Measurements from ENCODE around the gene IFNG.

IFNG gene

DNA sequence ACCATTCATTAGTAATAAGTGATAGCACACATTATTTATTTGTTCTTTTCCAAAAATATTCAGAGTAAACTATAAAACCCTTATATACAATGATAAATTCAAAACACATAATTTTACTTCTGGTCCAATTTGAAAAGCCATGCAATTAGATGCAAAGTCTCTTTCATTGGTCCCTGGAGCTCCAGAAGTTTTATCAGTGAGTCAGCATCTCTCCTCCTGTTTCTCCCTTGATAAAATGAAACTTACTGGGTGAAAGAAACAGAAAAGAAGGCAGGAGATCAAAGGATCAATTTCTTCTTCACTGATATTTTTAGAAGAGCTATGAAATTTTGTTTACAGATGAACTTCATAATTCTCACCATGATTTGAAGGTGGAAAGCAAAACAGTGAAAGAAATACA lies 47.5 kb downstream of the IFNG start:
- DNase-seq = no peak

DNA sequence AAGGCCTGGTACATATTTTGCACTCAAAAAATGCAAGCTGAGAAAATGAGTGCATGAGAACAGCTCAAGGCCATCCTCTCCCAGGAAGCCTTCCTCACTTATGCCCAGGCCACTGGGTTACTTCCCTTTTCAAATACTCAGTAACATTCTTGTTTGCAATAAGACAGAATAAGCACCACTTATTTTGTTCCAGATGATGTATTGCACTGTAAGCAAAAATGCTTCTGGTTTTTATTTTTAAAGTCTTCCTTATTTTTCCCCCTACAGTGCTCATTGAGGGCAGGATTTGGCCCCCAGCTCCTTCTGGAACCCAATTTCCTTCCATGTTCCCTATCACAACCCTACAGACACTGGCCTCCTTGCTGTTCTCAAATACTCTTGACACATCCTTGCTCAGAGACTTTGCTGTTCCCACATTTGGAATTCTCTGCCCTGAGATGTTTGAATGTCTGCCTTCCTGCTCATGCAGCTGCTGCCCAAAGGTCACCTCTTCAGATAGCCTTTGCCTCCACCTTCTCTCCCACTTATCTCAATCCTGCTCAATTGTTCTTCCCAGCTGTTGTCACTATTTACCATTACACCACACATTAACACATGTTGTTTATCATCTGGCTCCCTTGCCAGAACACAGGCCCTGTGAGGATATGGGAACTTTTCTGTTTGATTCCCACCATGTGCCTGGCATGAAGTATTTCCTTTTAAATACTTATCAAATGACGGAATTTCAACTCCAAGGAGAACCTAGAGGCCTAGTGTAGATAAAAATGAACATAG lies 49.9 kb downstream of the IFNG start:
- DNase-seq = no peak

DNA sequence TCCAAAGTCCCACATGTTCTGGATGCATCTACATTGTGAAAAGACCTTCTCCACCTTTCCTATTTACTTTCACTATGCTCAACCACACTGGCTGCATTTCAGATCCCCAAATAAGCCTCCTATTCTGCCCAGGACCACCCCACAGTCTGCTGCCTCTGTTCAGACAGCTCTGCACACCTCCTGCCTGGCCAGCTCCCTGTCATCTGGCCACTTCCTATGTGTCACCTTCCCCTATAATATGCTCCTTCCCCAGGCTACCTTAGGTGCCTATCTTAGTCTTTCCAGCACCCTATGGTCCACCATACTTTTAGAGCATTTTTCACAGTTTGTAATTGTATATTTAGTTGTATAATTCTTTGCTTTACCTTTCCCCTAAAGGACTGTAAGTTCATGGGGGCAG lies 50.5 kb downstream of the IFNG start:
- DNase-seq = no peak

DNA sequence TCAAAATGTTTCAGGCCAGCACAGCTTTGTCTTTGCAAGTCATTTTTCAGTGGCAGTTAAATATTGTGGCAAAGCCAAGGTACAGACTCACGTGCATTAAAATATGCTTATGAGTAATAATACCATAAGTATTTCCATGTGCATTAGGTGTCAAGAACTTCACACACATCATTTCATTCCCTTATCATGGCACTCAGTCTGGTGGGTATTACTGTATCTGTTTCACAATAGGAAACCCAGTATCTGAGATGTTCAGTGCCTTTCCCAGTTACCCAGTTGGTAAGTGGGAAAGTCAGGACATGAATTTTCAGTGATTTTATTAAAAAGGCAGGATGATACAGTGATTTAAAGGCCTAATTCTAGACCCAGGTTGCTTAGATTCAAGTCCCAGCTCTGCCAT lies 52.9 kb downstream of the IFNG start:
- no peak for DNase-seq

DNA sequence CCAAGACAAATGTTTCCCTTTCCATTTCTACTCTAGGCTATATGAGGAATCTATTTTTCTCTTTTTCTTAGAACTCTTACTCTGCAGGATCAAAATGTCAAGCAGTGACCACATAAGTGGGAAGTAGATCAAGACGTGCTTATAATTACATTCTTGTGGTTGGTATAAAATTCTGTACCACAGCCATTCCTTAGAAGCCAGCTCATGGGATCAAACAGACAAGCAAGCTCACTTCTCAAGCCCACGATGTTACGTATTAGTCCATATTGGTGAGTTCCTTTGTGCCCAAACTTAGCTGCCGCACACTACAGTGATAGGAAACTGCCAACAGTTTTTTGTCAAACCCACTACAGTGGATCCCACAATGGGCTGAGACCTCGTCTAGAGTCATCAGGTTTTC lies 53.4 kb downstream of the IFNG start:
- peak; percentile 26 for DNase-seq

All from OCI-M1 (cell line).